Measurements from ENCODE around the gene MTFR2. TPM values are rescaled to one million over a fixed set of nuclear protein-coding genes. Genes with fewer than 3 reads are reported as not detected.

Gene MTFR2
- total and polyA plus RNA-seq, 2 of the 13 experiments (the other 11 are each of a cell fraction or from before 2014, with no cell fraction given) = 6.7 to 10.7 TPM

DNA sequence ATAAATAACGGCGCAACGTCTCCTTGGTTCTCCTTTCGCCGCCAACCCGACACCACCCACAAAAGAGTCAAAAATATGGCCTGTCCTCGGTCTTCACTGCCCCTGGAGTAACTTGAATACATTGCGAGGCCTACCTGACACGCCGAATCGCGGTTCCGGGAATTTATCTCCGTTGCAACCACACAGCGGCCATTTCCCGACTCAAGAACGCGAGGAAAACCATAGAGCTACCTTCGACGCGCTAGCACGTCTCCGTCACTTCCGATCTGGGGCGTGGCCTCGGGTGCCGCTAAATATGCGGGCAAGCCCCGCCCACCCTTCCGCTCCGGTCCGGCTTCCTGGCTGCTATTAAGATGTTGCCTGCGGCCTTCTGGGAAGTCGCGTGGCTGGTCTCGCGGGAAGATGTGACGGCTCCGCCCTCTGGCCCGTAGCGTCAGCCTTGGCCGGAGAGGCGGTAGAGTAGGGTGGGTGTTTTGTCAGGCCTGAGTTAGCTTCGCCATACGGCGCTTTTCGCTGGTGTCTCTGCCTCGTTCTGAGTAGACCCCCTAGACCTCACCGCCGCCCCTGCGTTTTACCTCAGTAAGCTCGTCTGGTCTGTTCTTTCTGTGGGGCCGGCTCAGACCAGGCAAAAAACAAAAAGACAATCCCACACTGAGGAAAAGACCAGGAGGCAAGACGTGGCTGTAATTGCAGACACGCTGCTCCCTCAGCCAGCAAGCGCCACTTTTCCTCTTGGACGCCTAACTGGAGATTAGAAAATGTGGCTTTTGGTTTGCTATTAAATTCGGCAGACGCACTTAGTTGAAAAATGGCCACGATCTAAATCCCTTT, 39.7 kb upstream of the MTFR2 start, which contains the start of gene BCLAF1 (continued):
- TF ChIP-seq ASH2L (IDR thresholded peaks at IDR 0.05; ENCODE audit: insufficient read length, low read depth, low read length) (peak; percentile 94), ZSCAN20 (CRISPR knock-in tag; IDR thresholded peaks at IDR 0.05; ENCODE audit: borderline replicate concordance) (no peak), FOXJ3 (CRISPR knock-in tag; IDR thresholded peaks at IDR 0.05; ENCODE audit: borderline replicate concordance) (no peak; the same call in 1 of the 2 replicates), SMAD3 (CRISPR knock-in tag; IDR thresholded peaks at IDR 0.05) (peak; percentile 52), TARDBP (CRISPR knock-in tag; IDR thresholded peaks at IDR 0.05) (peak; percentile 90), NCOA5 (CRISPR knock-in tag; IDR thresholded peaks at IDR 0.05) (no peak), ARID4A (CRISPR knock-in tag; IDR thresholded peaks at IDR 0.05; ENCODE audit: borderline replicate concordance) (peak; percentile 82; the same call in 1 of the 2 replicates), PHF20 (CRISPR knock-in tag; IDR thresholded peaks at IDR 0.05) (peak; percentile 87), ZNF691 (CRISPR knock-in tag; IDR thresholded peaks at IDR 0.05; ENCODE audit: borderline replicate concordance, low read depth) (peak; percentile 79; the same call in 1 of the 2 replicates), NFIB (CRISPR knock-in tag; IDR thresholded peaks at IDR 0.05; ENCODE audit: borderline replicate concordance) (0 out of 2 replicates have a peak, but pooled peaks have one; percentile 37), KLF11 (CRISPR knock-in tag; IDR thresholded peaks at IDR 0.05) (peak; percentile 25), SP140L (CRISPR knock-in tag; IDR thresholded peaks at IDR 0.05; ENCODE audit: borderline replicate concordance) (no peak; the same call in 1 of the 2 replicates), CC2D1A (CRISPR knock-in tag; IDR thresholded peaks at IDR 0.05) (no peak; the same call in 1 of the 2 replicates), ZNF615 (CRISPR knock-in tag; IDR thresholded peaks at IDR 0.05; ENCODE audit: borderline replicate concordance) (no peak), ZBTB49 (CRISPR knock-in tag; IDR thresholded peaks at IDR 0.05; ENCODE audit: borderline replicate concordance) (no peak), ZFP36L1 (CRISPR knock-in tag; IDR thresholded peaks at IDR 0.05) (peak; percentile 54; the same call in 1 of the 2 replicates)
- TF ChIP-seq, protein P1, sequence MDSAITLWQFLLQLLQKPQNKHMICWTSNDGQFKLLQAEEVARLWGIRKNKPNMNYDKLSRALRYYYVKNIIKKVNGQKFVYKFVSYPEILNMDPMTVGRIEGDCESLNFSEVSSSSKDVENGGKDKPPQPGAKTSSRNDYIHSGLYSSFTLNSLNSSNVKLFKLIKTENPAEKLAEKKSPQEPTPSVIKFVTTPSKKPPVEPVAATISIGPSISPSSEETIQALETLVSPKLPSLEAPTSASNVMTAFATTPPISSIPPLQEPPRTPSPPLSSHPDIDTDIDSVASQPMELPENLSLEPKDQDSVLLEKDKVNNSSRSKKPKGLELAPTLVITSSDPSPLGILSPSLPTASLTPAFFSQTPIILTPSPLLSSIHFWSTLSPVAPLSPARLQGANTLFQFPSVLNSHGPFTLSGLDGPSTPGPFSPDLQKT (CRISPR knock-in tag; IDR thresholded peaks at IDR 0.05; ENCODE audit: borderline replicate concordance) = 0 out of 2 replicates have a peak, but pooled peaks have one; percentile 5

All from HepG2 (cell line).